ENCODE results near the gene GOLM1. TPM values are rescaled to one million over a fixed set of nuclear protein-coding genes. Genes with fewer than 3 reads are reported as not detected.

The GOLM1 gene, protein sequence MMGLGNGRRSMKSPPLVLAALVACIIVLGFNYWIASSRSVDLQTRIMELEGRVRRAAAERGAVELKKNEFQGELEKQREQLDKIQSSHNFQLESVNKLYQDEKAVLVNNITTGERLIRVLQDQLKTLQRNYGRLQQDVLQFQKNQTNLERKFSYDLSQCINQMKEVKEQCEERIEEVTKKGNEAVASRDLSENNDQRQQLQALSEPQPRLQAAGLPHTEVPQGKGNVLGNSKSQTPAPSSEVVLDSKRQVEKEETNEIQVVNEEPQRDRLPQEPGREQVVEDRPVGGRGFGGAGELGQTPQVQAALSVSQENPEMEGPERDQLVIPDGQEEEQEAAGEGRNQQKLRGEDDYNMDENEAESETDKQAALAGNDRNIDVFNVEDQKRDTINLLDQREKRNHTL
- 13.7 and 55.1 TPM in 2 replicates for total RNA-seq

GRCh38 chr9:86098824-86099700 is at the start of gene GOLM1:
TSS of gene GOLM1 (minus strand) at chr9:86099558. CDS start at chr9:86079320, 20,238 bp downstream.

Other genes starting within 250 kb of the GOLM1 start
- gene NAA35, start 158.4 kb downstream of the GOLM1 start, total RNA-seq, result 32.2 and 36.2 TPM in 2 replicates
- gene C9orf153, start 160.1 kb upstream of the GOLM1 start, total RNA-seq, result 0.34 and 0.64 TPM in 2 replicates
- 23.9 and 28.0 TPM in 2 replicates for gene ISCA1, start 183.0 kb upstream of the GOLM1 start, total RNA-seq